Gastrocnemius medialis (tissue), 4 donors: ENCODE data around the gene CCDC93.

ENCODE experiments used
- POLR2A ChIP-seq, 2 donors: fragments of 450-650 bp; IDR thresholded peaks; one replicate each; pipeline ENCODE4 v1.6.1; 2017; ENCODE audit warnings: antibody characterized with exemption in 2 of 2, mild to moderate bottlenecking in 2 of 2, moderate library complexity in 2 of 2
- TF ChIP-seq, protein P1 (sequence below), 5 experiments: fragments of 450-650 bp in 3 of 5; fragments of 200-600 bp in 2 of 5; sonication (generic) in 2 of 5; IDR thresholded peaks in 4 of 5; conservative IDR thresholded peaks in 1 of 5; 1 replicate in 4 of 5; 2 replicates in 1 of 5; pipeline ENCODE4 v1.5.1; 2016 to 2019; ENCODE audit warnings: antibody characterized with exemption in 5 of 5, mild to moderate bottlenecking in 3 of 5, moderate library complexity in 3 of 5

DNA sequence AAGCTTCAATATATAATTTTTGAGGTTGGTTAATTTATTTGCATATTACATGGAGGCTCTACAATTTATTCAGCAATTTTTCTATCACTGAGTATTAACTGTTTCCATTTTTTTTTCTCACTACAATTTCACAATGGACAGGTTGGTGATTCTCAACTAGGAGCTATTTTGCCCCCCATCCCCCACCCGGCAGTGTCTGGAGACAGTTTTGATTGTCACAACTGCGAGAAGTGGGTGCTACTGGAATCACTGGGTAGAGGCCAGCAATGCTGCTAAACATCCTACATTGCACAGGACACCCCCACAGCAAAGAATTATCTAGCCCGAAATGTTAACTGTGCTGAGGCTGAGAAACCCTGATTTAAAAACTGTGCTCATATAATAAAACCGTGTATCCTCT is 82.6 kb downstream of the CCDC93 start:
- TF ChIP-seq, protein P1, sequence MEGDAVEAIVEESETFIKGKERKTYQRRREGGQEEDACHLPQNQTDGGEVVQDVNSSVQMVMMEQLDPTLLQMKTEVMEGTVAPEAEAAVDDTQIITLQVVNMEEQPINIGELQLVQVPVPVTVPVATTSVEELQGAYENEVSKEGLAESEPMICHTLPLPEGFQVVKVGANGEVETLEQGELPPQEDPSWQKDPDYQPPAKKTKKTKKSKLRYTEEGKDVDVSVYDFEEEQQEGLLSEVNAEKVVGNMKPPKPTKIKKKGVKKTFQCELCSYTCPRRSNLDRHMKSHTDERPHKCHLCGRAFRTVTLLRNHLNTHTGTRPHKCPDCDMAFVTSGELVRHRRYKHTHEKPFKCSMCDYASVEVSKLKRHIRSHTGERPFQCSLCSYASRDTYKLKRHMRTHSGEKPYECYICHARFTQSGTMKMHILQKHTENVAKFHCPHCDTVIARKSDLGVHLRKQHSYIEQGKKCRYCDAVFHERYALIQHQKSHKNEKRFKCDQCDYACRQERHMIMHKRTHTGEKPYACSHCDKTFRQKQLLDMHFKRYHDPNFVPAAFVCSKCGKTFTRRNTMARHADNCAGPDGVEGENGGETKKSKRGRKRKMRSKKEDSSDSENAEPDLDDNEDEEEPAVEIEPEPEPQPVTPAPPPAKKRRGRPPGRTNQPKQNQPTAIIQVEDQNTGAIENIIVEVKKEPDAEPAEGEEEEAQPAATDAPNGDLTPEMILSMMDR (IDR thresholded peaks at IDR 0.05 in 4 of 5, conservative IDR thresholded peaks at IDR 0.05 in 1 of 5) = no peak
- no peak for TF ChIP-seq POLR2A (IDR thresholded peaks at IDR 0.05)
